HG03442 (cell line): ENCODE measurements around the gene GMDS.

Experiments used
- ATAC-seq: cut with Tn5 transposase; IDR thresholded peaks from one replicate; pipeline ENCODE4 v1.9.1; 2021; ENCODE audit warnings: mild to moderate bottlenecking, moderate library complexity; ENCODE audit not compliant: unreplicated experiment

GMDS gene

GRCh38 chr6:1587546-1587945 is 657.9 kb downstream of the GMDS start:
- ATAC-seq, result no peak

DNA sequence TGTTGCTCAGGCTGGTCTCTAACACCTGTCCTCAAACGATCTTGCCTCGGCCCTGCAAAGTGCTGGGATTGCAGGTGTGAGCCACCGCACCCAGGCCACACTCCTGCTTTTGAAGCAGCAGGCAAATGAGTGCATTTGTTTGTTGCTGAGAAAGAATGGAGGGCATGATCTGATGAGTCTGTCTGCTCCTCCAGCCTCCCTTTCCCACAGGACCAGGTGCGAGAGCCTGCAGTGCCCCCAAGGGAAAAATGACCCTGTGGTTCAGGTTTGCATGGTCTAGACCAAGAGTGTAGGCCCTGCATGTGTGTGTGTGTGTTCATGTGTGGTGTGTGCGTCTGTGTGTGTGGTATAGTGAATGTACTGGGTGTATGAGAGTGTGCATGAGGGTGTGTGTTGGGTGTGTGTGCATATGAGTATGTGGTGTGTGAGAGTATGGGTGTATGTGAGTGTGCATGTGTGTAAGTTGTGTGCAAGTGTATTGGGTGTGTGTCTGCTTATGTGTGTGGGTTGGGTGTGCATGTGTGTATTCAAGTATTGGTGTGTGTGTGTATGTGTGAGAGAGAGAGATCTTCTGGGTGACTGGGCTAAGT is 658.4 kb downstream of the GMDS start:
- ATAC-seq, result no peak

- ATAC-seq, result no peak
These were observed 659.1 kb downstream of the GMDS start for GRCh38 chr6:1586256-1586655.

GRCh38 chr6:1585669-1586049 is 659.7 kb downstream of the GMDS start:
- no peak for ATAC-seq

GRCh38 chr6:1584996-1585668 is 660.3 kb downstream of the GMDS start:
- no peak for ATAC-seq

GRCh38 chr6:1584146-1584545 is 661.3 kb downstream of the GMDS start:
- ATAC-seq, result no peak

- ATAC-seq, result no peak
These were observed 664.0 kb downstream of the GMDS start for GRCh38 chr6:1581120-1581991.

GRCh38 chr6:1580585-1580984 is 664.8 kb downstream of the GMDS start:
- ATAC-seq, result no peak

DNA sequence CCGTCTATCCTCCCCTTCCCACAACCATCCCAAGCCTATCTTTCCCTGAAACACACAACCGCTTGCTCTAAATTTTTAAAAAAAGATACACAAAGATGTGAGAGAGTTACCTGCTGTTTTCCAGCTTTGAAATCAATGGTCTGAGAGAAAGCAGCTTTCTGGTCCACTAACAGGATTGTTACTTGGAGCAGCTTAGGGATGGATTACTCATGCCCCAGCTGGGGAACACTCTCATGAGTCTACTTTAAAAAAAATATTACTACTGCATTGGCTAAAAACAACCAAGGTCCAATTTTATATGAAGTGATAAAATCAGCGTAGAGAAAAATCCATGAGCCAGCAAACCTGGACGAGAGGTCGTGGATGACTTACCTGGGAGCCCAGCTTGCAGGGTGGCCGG is 665.3 kb downstream of the GMDS start:
- no peak for ATAC-seq

GRCh38 chr6:1579096-1579495 is 666.3 kb downstream of the GMDS start:
- no peak for ATAC-seq

- no peak for ATAC-seq
These were observed 667.3 kb downstream of the GMDS start for GRCh38 chr6:1577896-1578745.

DNA sequence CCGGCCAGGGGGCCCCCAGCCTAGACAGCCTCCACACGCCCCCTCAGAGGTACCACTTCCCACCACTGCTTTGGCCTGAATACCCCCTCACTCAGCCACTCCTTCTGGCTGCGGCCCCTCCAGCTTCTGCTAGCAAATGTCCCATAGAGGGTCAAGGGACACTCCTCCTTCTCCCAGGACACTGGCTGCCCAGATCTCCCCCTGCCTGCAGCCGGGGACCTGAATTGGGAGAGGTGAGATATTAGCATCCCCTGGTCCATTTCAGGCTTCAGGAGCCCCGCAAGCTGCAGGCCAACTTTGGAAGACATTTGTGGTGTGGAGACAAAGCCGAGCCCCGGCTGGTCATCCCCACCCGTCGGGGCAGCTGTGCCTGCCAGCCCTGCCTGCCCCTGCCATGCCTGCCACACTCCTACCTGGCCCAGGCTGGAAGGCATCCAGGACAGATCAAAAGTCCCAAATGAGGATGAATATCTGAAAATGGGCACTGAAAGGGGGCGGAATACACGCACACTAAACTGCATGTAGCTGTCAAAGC is 668.2 kb downstream of the GMDS start:
- ATAC-seq, result no peak

DNA sequence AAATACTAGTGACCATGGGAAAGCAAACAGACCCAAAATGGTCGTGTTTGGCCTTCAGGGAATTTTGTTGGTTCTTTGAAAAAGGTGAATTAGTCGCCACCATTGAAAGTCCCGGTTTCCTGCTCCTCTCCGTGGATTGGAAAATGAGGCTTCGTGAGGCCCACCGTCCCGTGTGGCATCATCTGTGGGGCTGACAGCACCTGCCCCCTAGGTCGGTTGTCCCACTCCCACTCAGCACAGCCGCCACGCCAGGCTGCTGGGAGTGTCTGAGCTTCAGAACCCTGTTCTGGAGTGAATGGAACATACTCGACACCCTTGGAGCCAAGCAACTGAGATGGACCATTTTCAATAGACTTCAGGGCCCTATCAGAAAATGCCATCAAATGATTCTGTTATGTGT is 668.7 kb downstream of the GMDS start:
- no peak for ATAC-seq

GRCh38 chr6:1576166-1576565 is 669.2 kb downstream of the GMDS start:
- no peak for ATAC-seq

DNA sequence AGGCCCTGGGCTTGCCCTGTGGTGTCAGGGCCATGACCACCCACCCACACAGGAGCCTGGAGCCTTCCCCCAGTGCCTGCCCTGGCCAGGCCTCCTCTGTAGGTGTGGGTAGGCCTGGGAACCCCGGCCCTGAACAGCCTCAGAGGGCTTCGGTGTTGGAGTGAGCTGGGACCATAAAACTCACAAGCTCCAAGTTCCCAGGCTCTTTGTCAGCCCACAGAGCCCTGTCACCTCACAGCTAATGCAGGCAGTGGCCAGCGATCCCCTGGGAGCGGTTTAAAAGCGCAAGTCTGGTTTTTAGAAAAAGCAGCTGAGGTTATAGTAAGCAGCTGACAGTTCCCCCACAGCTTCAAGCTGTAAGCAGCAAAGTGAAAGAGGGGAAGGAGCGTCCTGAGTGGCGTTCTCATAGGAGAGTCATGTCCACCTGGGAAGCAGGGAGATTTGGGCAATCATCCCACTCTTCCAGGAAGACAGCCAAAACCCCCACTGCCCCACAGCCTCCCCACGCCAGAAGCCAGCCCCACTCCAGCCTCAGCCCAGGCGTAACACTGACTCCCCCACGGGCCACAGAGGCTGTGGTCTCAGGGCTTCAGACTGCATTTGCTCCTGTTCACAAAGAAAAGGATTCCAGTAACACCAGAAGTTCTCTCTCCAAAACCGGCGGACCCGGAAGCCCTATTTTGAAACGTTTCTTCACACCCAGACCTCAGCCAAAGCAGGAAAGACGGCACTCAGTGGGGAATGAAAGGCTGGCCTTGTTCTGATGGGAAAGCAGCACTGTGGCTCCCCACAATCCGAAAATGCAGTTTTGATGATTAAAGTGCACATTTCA is 670.0 kb downstream of the GMDS start:
- ATAC-seq, result no peak

- no peak for ATAC-seq
These were observed 670.6 kb downstream of the GMDS start for GRCh38 chr6:1574890-1575209.

GRCh38 chr6:1574083-1574761 is 671.2 kb downstream of the GMDS start:
- ATAC-seq, result no peak
